GM20000 (cell line): ENCODE measurements around the gene TMBIM4.

ENCODE experiments used
- DNase-seq: peaks from one replicate; pipeline ENCODE4 v3.0.0; 2012; ENCODE audit warnings: low spot score
- CTCF ChIP-seq: IDR thresholded peaks from 2 replicates; pipeline ENCODE4 v1.5.1; 2012; ENCODE audit warnings: mild to moderate bottlenecking, control low read depth; ENCODE audit errors: extremely low read depth, missing control alignments

TMBIM4 gene

GRCh38 chr12:66142826-66143225 is 27.0 kb downstream of the TMBIM4 start:
- TF ChIP-seq CTCF = no peak
- no peak for DNase-seq

- DNase-seq = no peak
- no peak for TF ChIP-seq CTCF
Observed at GRCh38 chr12:66141299-66141698, 28.5 kb downstream of the TMBIM4 start.

GRCh38 chr12:66140731-66141130 is 29.1 kb downstream of the TMBIM4 start:
- no peak for TF ChIP-seq CTCF
- DNase-seq = no peak

GRCh38 chr12:66139328-66139727 is 30.5 kb downstream of the TMBIM4 start:
- TF ChIP-seq CTCF = no peak
- no peak for DNase-seq

- TF ChIP-seq CTCF = no peak
- no peak for DNase-seq
Observed at GRCh38 chr12:66137937-66138336, 31.9 kb downstream of the TMBIM4 start.

- DNase-seq = no peak
- no peak for TF ChIP-seq CTCF
Observed at GRCh38 chr12:66132408-66132807, 37.4 kb downstream of the TMBIM4 start.

- TF ChIP-seq CTCF = no peak
- no peak for DNase-seq
Observed at GRCh38 chr12:66131067-66131688, 38.6 kb downstream of the TMBIM4 start.
